ENCODE data around the gene GGCT.
"Not testable (repeated sequence)": the region's sequence is repeated elsewhere in the genome, so short reads cannot be mapped to it uniquely, and the experiment has no call there.

DNA sequence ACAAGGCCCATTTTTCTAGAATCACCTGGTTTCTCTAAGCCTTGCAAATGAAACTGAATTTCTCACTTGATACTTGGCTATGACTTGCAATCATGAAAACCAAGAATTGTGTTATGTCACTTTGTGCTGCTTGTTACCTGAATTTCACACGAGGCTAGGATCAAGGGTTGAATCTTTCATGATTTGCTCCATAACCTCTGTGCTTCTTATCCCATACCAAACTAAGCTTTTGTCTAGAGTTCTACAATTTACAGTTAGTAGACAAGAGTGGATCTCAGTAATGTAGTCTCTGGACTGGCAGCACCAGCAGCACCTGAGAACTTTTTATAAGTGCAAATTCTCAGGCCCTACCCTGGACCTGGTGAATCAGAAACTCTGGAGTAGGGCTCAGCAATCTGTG is 22.7 kb upstream of the GGCT start:
- TF ChIP-seq, protein P1, sequence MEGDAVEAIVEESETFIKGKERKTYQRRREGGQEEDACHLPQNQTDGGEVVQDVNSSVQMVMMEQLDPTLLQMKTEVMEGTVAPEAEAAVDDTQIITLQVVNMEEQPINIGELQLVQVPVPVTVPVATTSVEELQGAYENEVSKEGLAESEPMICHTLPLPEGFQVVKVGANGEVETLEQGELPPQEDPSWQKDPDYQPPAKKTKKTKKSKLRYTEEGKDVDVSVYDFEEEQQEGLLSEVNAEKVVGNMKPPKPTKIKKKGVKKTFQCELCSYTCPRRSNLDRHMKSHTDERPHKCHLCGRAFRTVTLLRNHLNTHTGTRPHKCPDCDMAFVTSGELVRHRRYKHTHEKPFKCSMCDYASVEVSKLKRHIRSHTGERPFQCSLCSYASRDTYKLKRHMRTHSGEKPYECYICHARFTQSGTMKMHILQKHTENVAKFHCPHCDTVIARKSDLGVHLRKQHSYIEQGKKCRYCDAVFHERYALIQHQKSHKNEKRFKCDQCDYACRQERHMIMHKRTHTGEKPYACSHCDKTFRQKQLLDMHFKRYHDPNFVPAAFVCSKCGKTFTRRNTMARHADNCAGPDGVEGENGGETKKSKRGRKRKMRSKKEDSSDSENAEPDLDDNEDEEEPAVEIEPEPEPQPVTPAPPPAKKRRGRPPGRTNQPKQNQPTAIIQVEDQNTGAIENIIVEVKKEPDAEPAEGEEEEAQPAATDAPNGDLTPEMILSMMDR (IDR thresholded peaks at IDR 0.05; ENCODE audit: low read length), result not testable (repeated sequence)
- not testable (repeated sequence) for TF ChIP-seq EZH2 (optimal IDR thresholded peaks at IDR 0.05; ENCODE audit: low read depth, low read length); EZH2phosphoT487 (IDR thresholded peaks at IDR 0.05; ENCODE audit: low read length)

Data from MM.1S (cell line).